HG03025 (cell line): ENCODE results near the gene MGA.
A peak's percentile ranks its signal among the peaks of the same experiment; 100 is the strongest.

Experiments
- ATAC-seq: cut with Tn5 transposase; IDR thresholded peaks from one replicate; pipeline ENCODE4 v1.9.1; 2021; ENCODE audit warnings: mild to moderate bottlenecking, moderate library complexity; ENCODE audit not compliant: unreplicated experiment, low FRiP score

MGA gene

GRCh38 chr15:41660235-41661077, at the start of gene MGA:
Gene MGA, plus strand, starts transcription at chr15:41660405.
- ATAC-seq = peak; percentile 59

- ATAC-seq = no peak
These were observed 39.5 kb upstream of the MGA start for GRCh38 chr15:41620536-41621199.

GRCh38 chr15:41621200-41622193, 38.7 kb upstream of the MGA start:
- no peak for ATAC-seq

- no peak for ATAC-seq
These were observed 37.3 kb upstream of the MGA start for GRCh38 chr15:41622901-41623300.

- ATAC-seq = no peak
These were observed 33.0 kb upstream of the MGA start for GRCh38 chr15:41627203-41627602.

- no peak for ATAC-seq
These were observed 30.7 kb upstream of the MGA start for GRCh38 chr15:41629463-41629862.

GRCh38 chr15:41629883-41630282, 30.3 kb upstream of the MGA start:
- no peak for ATAC-seq

- ATAC-seq = no peak
These were observed 29.5 kb upstream of the MGA start for GRCh38 chr15:41630616-41631217.

- no peak for ATAC-seq
These were observed 28.2 kb upstream of the MGA start for GRCh38 chr15:41631880-41632470.

- no peak for ATAC-seq
These were observed 26.6 kb upstream of the MGA start for GRCh38 chr15:41633609-41634008.

- no peak for ATAC-seq
These were observed 26.1 kb upstream of the MGA start for GRCh38 chr15:41634072-41634626.

- no peak for ATAC-seq
These were observed 23.1 kb upstream of the MGA start for GRCh38 chr15:41637086-41637485.

GRCh38 chr15:41640985-41641384, 19.2 kb upstream of the MGA start:
- no peak for ATAC-seq

GRCh38 chr15:41647262-41647661, 12.9 kb upstream of the MGA start:
- no peak for ATAC-seq

GRCh38 chr15:41648097-41648496, 12.1 kb upstream of the MGA start:
- no peak for ATAC-seq

- ATAC-seq = no peak
These were observed 11.4 kb upstream of the MGA start for GRCh38 chr15:41648770-41649169.

- ATAC-seq = no peak
These were observed 9.4 kb upstream of the MGA start for GRCh38 chr15:41650806-41651205.

- no peak for ATAC-seq
These were observed 8.8 kb upstream of the MGA start for GRCh38 chr15:41651373-41651772.

GRCh38 chr15:41653760-41654159, 6.4 kb upstream of the MGA start:
- no peak for ATAC-seq

GRCh38 chr15:41655716-41656115, 4.5 kb upstream of the MGA start:
- ATAC-seq = no peak
